GM03348 (cell line): Measurements from ENCODE around the gene CRYBA4.
A peak's percentile ranks its signal among the peaks of the same experiment; 100 is the strongest.
"Not testable (repeated sequence)": the region's sequence is repeated elsewhere in the genome, so short reads cannot be mapped to it uniquely, and the experiment has no call there.

Experiments used
- DNase-seq: peaks from one replicate; pipeline ENCODE4 v3.0.0; 2012; ENCODE audit warnings: low spot score

CRYBA4 gene

DNA sequence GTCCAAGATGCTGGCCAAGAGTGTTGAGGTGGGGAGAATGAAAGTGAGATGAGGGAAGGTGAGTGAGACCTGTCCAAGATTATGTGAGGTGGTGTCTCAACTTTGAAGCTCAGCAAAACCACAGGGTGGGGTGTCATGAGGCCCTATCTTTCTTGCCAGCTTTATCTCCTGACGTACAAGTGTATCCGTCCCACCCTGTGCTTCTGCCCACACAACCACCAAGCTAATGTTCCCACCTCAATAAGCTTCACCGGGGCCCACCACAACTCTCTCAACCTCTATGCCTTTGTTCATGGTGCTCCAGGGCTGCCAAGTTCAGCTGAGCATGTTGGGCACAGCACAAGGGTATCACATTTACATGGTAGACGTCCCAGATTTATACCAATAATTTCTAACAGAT is 24.7 kb upstream of the CRYBA4 start:
- DNase-seq = no peak

DNA sequence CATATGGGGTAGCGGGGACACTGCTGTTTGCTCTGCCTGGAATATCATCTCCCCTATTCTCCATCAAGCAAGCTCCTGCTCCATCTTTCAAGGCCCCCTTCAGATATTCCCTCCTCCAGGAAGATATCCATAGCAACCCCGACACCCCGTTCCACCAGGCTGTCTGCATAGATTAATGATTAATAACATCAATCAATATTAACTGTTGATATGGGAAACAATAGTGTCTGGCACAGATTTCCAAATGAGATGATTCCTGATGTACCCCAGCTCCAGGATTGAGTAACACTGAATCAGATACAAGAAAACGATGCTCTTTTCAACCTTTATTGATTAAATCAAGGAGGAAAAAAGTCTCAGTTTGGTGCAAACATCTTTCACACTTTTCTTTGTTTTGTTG is 24.3 kb upstream of the CRYBA4 start:
- DNase-seq = no peak

- no peak for DNase-seq
These were observed 22.3 kb upstream of the CRYBA4 start for GRCh38 chr22:26599505-26599904.

GRCh38 chr22:26601726-26602125 is 20.0 kb upstream of the CRYBA4 start:
- DNase-seq = no peak

- DNase-seq = no peak
These were observed 19.6 kb upstream of the CRYBA4 start for GRCh38 chr22:26602127-26602526.

DNA sequence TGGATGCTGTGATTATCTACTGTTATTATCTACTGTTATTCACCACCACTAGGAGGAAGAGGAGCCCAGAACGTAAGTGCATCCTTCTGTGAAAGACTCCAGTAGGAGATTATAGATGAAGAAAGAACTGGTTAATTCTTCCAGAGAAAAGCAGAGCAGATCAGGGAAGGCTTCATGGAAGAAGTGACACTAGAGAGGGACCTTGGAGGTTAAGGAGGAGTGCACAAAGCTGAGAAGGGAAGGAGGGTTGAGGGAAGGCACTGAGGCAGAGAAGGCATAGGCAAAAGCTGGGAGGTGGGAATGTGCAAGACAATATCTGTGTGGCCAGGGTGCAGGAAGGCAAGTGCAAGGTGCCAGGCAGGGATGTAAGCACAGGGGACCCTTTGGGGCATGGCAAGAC is 17.4 kb upstream of the CRYBA4 start:
- DNase-seq = no peak

DNA sequence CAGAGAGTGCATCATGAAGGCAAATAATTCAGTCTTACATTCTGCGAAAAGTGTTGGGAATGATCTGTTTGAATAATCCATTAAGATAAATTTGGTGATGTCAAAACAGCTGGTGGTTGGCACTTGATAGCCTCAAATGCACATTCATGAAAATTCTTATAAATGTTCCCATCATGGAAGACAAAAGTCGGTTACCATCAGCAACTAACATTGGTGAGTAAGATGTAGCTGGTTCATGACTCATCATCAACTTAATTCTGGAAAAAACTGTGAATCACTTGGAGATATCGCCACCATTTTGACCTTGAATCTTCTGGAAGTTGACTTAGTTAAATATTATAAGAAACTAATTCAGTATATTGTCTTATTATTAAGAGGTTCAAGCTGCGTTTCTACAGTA is 15.2 kb upstream of the CRYBA4 start:
- peak; percentile 58 for DNase-seq

DNA sequence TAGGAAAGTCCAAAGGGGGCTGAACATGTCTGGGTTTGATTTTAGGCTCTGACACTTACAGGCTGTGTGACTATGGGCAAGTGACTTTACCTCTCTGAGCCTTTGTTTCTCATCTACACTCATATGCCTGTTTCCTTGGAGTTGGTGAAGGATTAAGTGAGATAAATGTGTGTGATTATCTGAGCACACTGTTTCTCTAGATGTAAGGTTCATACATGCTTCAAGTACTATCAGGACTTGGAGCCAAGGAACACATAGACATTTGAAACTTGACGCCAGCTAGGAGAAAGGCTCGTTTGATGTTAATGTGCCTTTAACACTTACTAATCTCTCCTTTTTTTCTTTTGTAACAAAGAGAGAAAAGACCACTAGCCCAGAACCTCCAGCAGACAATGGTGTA is 13.6 kb upstream of the CRYBA4 start:
- no peak for DNase-seq

DNA sequence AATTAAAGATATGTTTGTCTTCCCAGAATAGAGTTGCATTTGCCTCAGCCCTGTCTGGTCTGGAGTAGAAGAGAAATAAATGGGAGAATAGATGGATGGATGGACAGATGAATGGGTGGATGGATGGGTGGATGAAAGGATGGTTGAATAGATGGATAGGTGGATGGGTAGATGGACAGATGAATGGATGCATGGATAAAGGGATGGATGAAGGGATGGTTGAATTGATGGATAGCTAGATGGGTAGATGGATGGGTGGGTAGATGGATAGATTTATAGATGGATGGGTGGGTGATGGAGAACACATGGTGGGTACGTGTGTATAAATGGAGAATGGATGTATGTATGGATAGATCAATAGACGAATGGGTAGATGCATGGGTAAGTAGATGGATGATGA is 12.5 kb upstream of the CRYBA4 start:
- DNase-seq = no peak

DNA sequence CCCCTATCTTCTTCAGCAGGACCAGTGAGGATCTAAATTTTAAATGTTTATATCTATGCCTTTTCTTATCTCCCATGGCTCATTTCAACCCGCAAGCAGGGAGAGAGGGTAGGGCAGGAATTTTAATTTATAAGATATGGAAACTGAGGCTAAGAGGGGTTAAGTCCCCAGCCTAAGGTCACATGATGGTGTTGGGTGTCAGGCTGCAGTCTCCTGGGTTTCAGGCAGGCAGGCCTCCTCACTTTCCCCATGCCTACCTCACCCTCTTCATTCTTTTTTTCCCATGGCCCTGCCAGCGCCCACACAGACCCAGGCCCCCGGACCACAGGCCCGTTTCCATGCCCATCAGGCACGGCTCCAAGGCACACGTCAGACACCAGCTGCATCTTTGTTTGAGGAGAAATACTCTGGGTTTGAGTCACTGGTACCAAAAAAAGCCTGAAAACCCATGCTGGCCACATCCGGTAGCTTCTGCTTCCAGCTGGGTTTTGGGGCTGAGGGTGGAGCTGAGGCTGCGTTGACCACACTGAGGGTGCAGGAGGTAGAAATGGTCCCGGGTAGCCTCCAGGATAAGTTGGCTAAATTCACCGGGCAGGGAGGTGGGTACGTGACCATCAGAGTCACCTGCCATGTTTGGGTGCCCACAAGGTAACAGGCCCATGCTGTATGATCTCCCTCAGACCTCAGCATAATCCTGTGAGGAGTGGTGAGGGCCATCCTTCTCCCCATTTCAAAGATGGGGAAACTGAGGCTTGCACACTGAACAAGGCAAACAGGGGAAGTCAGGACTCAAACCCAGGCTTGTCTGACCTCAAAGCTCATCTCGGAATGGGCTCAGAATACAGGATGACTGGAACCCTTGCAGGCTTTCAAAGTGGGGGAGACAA is 11.4 kb upstream of the CRYBA4 start:
- DNase-seq = peak; percentile 94

DNA sequence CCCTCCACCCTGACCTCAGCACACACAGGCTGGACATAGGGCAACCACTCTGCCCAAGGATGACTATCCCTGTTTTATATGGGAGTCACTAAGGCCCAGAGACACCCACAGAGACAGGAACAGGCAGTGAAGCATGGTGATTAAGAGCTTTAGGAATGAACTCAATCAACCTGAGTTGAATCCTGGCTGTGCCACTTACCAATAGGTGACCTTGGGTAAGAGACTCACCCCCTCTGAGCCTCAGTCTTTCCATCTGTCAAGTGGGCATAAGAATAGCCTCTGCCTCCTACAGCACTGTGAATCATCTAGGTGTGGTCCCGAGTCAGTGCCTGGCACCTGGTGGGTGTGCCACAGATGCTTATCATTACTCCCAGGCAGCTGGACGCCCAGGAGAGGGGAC is 10.8 kb upstream of the CRYBA4 start:
- no peak for DNase-seq

DNA sequence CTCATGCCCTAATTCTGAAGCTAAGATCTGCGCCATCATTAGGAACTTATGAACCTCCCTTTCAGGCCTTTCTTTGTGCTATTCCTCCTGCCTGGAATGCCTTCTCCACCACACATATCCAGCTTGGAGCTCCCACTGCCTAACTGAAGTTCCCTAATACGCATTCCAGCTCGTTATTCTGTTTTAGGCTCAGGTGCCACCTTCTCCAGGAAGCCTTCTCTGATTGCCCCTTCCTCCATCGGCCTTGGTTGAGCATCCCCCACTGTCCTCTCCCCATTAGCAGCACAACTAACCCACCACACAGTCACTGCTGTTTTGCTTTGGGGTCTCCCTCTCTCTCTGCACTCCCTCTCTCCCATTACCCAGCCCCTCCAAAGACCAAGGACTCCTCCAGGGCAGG is 9.1 kb upstream of the CRYBA4 start:
- no peak for DNase-seq

- not testable (repeated sequence) for DNase-seq
These were observed 8.0 kb upstream of the CRYBA4 start for GRCh38 chr22:26613753-26614152.

GRCh38 chr22:26614322-26614721 is 7.4 kb upstream of the CRYBA4 start:
- DNase-seq = no peak

DNA sequence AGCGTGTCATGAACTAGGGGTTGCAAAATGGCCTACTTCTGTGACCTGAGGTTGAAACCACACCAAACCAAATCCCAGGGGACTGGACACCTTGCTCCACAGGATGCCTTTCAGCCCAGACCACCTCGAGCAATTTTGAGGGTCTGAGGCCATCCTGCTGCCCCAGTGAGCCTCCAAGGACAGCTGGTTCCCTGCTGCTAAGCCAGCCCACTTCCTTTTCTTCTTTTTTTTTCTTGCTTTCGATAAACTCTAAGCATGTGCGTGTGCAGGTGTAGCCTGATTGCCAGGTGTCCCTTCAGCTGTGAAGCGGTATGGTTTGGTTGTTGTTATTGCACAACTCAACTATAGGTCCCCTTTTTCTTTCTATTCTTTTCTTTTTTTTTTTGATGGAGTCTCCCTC is 6.6 kb upstream of the CRYBA4 start:
- no peak for DNase-seq

GRCh38 chr22:26615830-26616435 is 5.8 kb upstream of the CRYBA4 start:
- DNase-seq = no peak

- no peak for DNase-seq
These were observed 5.1 kb upstream of the CRYBA4 start for GRCh38 chr22:26616650-26617049.

DNA sequence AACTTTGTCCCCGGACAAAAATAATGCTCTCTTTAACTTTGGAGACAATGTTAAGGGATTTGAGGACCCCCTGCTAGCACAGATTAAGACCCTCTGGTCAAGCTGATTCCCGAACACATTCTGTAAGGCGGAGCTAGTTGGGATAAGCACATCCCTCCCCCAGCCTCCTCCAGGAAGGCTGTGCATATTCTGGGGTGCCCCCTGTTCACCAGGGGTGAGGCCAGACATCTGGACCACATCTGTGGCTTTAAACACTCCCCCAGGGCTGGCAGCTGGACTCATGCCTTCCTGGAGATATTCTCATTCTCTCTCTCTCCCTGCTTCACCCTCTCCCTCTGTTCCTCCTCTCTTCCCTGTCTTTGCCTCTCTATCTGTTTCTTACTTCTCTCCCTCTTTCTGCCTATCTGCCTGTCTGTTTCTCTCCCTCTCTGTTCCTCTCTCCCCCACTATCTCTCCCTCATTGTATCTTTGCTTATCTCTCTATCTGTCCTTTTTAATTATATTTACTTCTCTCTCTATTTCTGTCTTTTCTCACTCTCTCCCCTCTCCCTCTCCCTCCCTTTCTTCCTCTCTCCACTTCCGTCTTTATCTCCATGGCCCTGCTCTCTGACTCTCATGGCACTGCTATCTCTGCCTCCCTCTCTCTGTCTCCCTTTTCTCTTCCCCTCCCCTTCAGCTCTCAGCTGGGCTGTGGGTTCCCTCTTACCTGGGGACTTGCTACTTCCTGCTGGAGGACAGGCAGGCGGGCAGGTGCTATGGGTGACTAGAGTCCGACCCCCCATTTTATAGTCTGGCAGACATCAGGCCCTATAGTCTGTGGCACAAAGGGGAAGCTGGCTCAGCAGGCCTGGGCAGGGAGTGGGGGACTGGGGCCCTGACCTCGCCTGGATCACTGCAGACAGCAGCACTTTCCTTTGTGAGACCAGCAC is 4.2 kb upstream of the CRYBA4 start, which contains the start of gene CRYBB1:
Gene CRYBB1 (minus strand): TSS at position 757 of the 929 bp plus-strand sequence. CDS start 1,708 bp downstream, outside the sequence.
- DNase-seq = peak; percentile 65

GRCh38 chr22:26618455-26618854 is 3.3 kb upstream of the CRYBA4 start:
- no peak for DNase-seq

DNA sequence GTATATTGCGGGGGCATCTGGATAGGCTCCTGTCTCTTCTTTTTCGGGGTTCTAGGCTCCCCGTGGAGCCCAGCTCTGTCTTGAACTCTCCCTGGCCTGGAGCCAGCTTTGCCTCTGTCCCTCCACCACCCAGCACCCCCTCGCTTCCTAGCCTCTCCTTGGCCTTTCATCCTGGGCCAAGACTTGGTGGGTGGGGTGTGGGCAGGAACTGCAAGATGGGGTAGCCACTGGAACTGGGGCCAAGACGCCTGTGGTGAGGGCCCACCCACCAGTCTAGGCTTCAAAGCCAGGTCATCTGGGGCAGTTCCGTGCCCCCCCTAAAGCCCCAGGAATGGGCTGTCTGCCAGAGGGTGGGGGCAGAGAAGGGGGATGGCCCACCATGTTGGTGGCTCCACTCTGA is 2.3 kb upstream of the CRYBA4 start:
- DNase-seq = no peak

- DNase-seq = no peak
These were observed 1.6 kb upstream of the CRYBA4 start for GRCh38 chr22:26620197-26620596.

GRCh38 chr22:26623984-26624383 is 2.2 kb downstream of the CRYBA4 start:
- DNase-seq = no peak

- DNase-seq = no peak
These were observed 3.0 kb downstream of the CRYBA4 start for GRCh38 chr22:26624803-26625202.
